H1 (cell line): Measurements from ENCODE around the gene MAP1LC3C. TPM values are rescaled to one million over a fixed set of nuclear protein-coding genes. Genes with fewer than 3 reads are reported as not detected.

Experiments used
- CTCF ChIA-PET: fragments of 300-600 bp; sonication (Branson Sonifier 250); formaldehyde crosslinking; loops from one replicate; lab custom pipeline; 2021; ENCODE audit not compliant: partially characterized antibody; lab: Charles Lee
- POLR2A ChIA-PET: fragments of 300-600 bp; sonication (Branson Sonifier 250); formaldehyde crosslinking; loops from one replicate; lab custom pipeline; 2021; ENCODE audit warnings: inconsistent platforms; ENCODE audit not compliant: partially characterized antibody; lab: Charles Lee
- DNase-seq, 2 experiments: peaks; one replicate each; pipeline versions ENCODE4 v3.0.0 to v3.0.0-alpha.2; 2010 to 2022; ENCODE audit warnings: low spot score in 2 of 2, low read depth in 1 of 2, mixed read lengths in 1 of 2
- FAIRE-seq: peaks from 2 replicates; lab custom pipeline; 2011; peaks lifted over from hg19 to GRCh38; lab: Jason Lieb, UNC
- H2AFZ ChIP-seq: 2 replicates; pipeline ENCODE4 v1.8.1; 2012; ENCODE audit warnings: low read length, inconsistent platforms
- H2AK5ac ChIP-seq: 2 replicates; pipeline ENCODE4 v1.6.1; 2013; ENCODE audit warnings: low read depth, low read length
- H2BK120ac ChIP-seq: replicated peaks from 2 replicates; pipeline ENCODE3; 2013; ENCODE audit warnings: low read depth, low read length, inconsistent platforms
- H2BK12ac ChIP-seq: 2 replicates; pipeline ENCODE4 v1.6.1; 2013; ENCODE audit warnings: low read depth, low read length
- H2BK15ac ChIP-seq: 2 replicates; pipeline ENCODE4 v1.6.1; 2013; ENCODE audit warnings: low read length
- H2BK20ac ChIP-seq: 2 replicates; pipeline ENCODE4 v1.6.1; 2013; ENCODE audit warnings: low read length
- H2BK5ac ChIP-seq: 2 replicates; pipeline ENCODE4 v1.6.1; 2013; ENCODE audit warnings: low read depth, low read length
- H3K14ac ChIP-seq: 2 replicates; pipeline ENCODE4 v1.6.1; 2013; ENCODE audit warnings: inconsistent platforms; ENCODE audit not compliant: insufficient read length
- H3K18ac ChIP-seq: 2 replicates; pipeline ENCODE4 v1.6.1; 2013; ENCODE audit warnings: low read length; ENCODE audit errors: extremely low read depth
- H3K23ac ChIP-seq: 2 replicates; pipeline ENCODE4 v1.6.1; 2013; ENCODE audit warnings: inconsistent platforms; ENCODE audit not compliant: insufficient read length
- H3K23me2 ChIP-seq: 2 replicates; pipeline ENCODE4 v1.6.1; 2013; ENCODE audit warnings: low read depth, low read length
- H3K27ac ChIP-seq: 2 replicates; pipeline ENCODE4 v1.6.1; 2011; ENCODE audit warnings: low read depth, low read length, inconsistent platforms
- H3K27me3 ChIP-seq, 4 experiments: replicated peaks in 1 of 4; 1 replicate in 1 of 4; 2 replicates in 3 of 4; pipeline versions ENCODE4 v1.6.1 to v1.8.1; 2011 to 2013; ENCODE audit warnings: low read length in 3 of 4, mild to moderate bottlenecking in 3 of 4, inconsistent platforms in 2 of 4, mixed read lengths in 2 of 4, moderate library complexity in 1 of 4; ENCODE audit not compliant: control insufficient read depth in 3 of 4, insufficient read depth in 3 of 4; ENCODE audit errors: extremely low read depth in 1 of 4
- H3K36me3 ChIP-seq, 4 experiments: 2 replicates each; pipeline versions ENCODE4 v1.6.1 to v1.8.1; 2011 to 2013; ENCODE audit warnings: mild to moderate bottlenecking in 4 of 4, low read length in 3 of 4, moderate library complexity in 2 of 4, control low read depth in 1 of 4, inconsistent platforms in 1 of 4; ENCODE audit not compliant: insufficient read depth in 4 of 4, control insufficient read depth in 2 of 4
- H3K4ac ChIP-seq: replicated peaks from 2 replicates; pipeline ENCODE3; 2013; ENCODE audit warnings: low read length, low read depth, mixed read lengths, inconsistent platforms; ENCODE audit not compliant: insufficient read length
- H3K4me1 ChIP-seq, 4 experiments: replicated peaks in 1 of 4; 1 replicate in 1 of 4; 2 replicates in 3 of 4; pipeline versions ENCODE4 v1.6.1 to v1.8.1; 2011 to 2013; ENCODE audit warnings: low read length in 3 of 4, inconsistent platforms in 2 of 4, mixed read lengths in 1 of 4; ENCODE audit not compliant: insufficient read depth in 4 of 4, control insufficient read depth in 3 of 4
- H3K4me2 ChIP-seq, 2 experiments: 2 replicates each; pipeline versions ENCODE4 v1.6.1 to v1.8.1; 2011 to 2013; ENCODE audit warnings: low read depth in 2 of 2, low read length in 2 of 2, control low read depth in 1 of 2, inconsistent platforms in 1 of 2, mild to moderate bottlenecking in 1 of 2; ENCODE audit not compliant: insufficient read depth in 1 of 2
- H3K4me3 ChIP-seq, 4 experiments: fragments of 200-600, 300-600 bp in 1 of 4; sonication (generic), shearing (Covaris generic), sonication (Bioruptor Twin) in 1 of 4; 2 replicates each; pipeline versions ENCODE4 v1.5.1 to v1.8.1; 2011 to 2016; ENCODE audit warnings: low read length in 4 of 4, low read depth in 3 of 4, control low read depth in 2 of 4, inconsistent platforms in 2 of 4, mild to moderate bottlenecking in 2 of 4, mixed read lengths in 1 of 4, moderate library complexity in 1 of 4; ENCODE audit not compliant: insufficient read depth in 2 of 4; ENCODE audit errors: extremely low read depth in 1 of 4
- H3K56ac ChIP-seq: replicated peaks from 2 replicates; pipeline ENCODE3; 2013; ENCODE audit warnings: low read depth, mild to moderate bottlenecking, mixed read lengths, low read length, inconsistent platforms; ENCODE audit not compliant: insufficient read length
- H3K79me1 ChIP-seq: 2 replicates; pipeline ENCODE4 v1.6.1; 2013; ENCODE audit warnings: low read depth, low read length, control low read depth
- H3K79me2 ChIP-seq, 2 experiments: 2 replicates each; pipeline versions ENCODE4 v1.6.1 to v1.8.1; 2012 to 2013; ENCODE audit warnings: low read length in 2 of 2, mild to moderate bottlenecking in 2 of 2, inconsistent platforms in 1 of 2; ENCODE audit not compliant: insufficient read depth in 2 of 2, control insufficient read depth in 1 of 2
- H3K9ac ChIP-seq, 4 experiments: replicated peaks in 1 of 4; 1 replicate in 1 of 4; 2 replicates in 3 of 4; pipeline versions ENCODE4 v1.6.1 to v1.8.1; 2011 to 2013; ENCODE audit warnings: low read depth in 3 of 4, low read length in 3 of 4, control low read depth in 2 of 4, mild to moderate bottlenecking in 2 of 4, moderate library complexity in 2 of 4, inconsistent platforms in 1 of 4; ENCODE audit errors: extremely low read depth in 1 of 4
- H3K9me3 ChIP-seq, 2 experiments: 2 replicates each; pipeline versions ENCODE4 v1.6.1 to v1.8.1; 2012 to 2013; ENCODE audit warnings: mild to moderate bottlenecking in 2 of 2, moderate library complexity in 2 of 2, control low read depth in 1 of 2, inconsistent platforms in 1 of 2, low read depth in 1 of 2, low read length in 1 of 2, mixed read lengths in 1 of 2; ENCODE audit not compliant: insufficient read depth in 2 of 2
- H4K20me1 ChIP-seq, 2 experiments: replicated peaks in 1 of 2; 2 replicates each; pipeline versions ENCODE3 to v1.8.1; 2011 to 2013; ENCODE audit warnings: inconsistent platforms in 2 of 2, low read length in 2 of 2, mild to moderate bottlenecking in 1 of 2; ENCODE audit not compliant: insufficient read depth in 2 of 2, control insufficient read depth in 1 of 2
- H4K5ac ChIP-seq: 2 replicates; pipeline ENCODE4 v1.6.1; 2013; ENCODE audit warnings: low read length, low read depth, mixed read lengths, inconsistent platforms; ENCODE audit not compliant: insufficient read length
- H4K8ac ChIP-seq: 2 replicates; pipeline ENCODE4 v1.8.0; 2013; ENCODE audit warnings: mild to moderate bottlenecking, moderate library complexity, low read length, inconsistent platforms; ENCODE audit not compliant: insufficient read depth; ENCODE audit errors: extremely low read depth
- H4K91ac ChIP-seq: replicated peaks from 2 replicates; pipeline ENCODE3; 2013; ENCODE audit warnings: low read length, mixed read lengths, inconsistent platforms; ENCODE audit not compliant: insufficient read length
- CHD2 ChIP-seq: IDR thresholded peaks from 2 replicates; pipeline ENCODE4 v1.6.1; 2012; ENCODE audit warnings: low read length, improper control_type of control experiment
- CTCF ChIP-seq, 3 experiments: IDR thresholded peaks; 1 replicate in 2 of 3; 2 replicates in 1 of 3; pipeline versions ENCODE4 v1.5.1 to v1.6.1; 2011; ENCODE audit warnings: low read length in 3 of 3, mild to moderate bottlenecking in 3 of 3, inconsistent platforms in 2 of 3, low read depth in 1 of 3, moderate library complexity in 1 of 3; ENCODE audit not compliant: insufficient read depth in 1 of 3; ENCODE audit errors: control extremely low read depth in 1 of 3
- JUND ChIP-seq: IDR thresholded peaks from 2 replicates; pipeline ENCODE4 v1.6.1; 2011; ENCODE audit warnings: mild to moderate bottlenecking, improper control_type of control experiment, low read length
- POLR2AphosphoS5 ChIP-seq: IDR thresholded peaks from 2 replicates; pipeline ENCODE4 v1.6.1; 2011; ENCODE audit warnings: low read depth, low read length
- POU5F1 ChIP-seq: IDR thresholded peaks from 2 replicates; pipeline ENCODE4 v1.6.1; 2011; ENCODE audit warnings: low read depth, mild to moderate bottlenecking, low read length, moderate library complexity
- SAP30 ChIP-seq: fragments of 300-600 bp; sonication (generic); IDR thresholded peaks from 2 replicates; pipeline ENCODE4 v1.7.1; 2012; ENCODE audit warnings: low read length, moderate library complexity, mild to moderate bottlenecking, inconsistent platforms; ENCODE audit not compliant: insufficient read depth, insufficient replicate concordance
- SP1 ChIP-seq: IDR thresholded peaks from 2 replicates; pipeline ENCODE4 v1.6.1; 2011; ENCODE audit warnings: low read depth, low read length
- TAF1 ChIP-seq: IDR thresholded peaks from 2 replicates; pipeline ENCODE4 v1.6.1; 2011; ENCODE audit warnings: mild to moderate bottlenecking, low read depth, low read length
- TAF7 ChIP-seq: optimal IDR thresholded peaks from 2 replicates; pipeline ENCODE3; 2011; ENCODE audit warnings: low read depth, mild to moderate bottlenecking, inconsistent platforms, low read length, moderate library complexity, borderline replicate concordance
- TCF12 ChIP-seq: IDR thresholded peaks from 2 replicates; pipeline ENCODE4 v1.6.1; 2011; ENCODE audit warnings: low read depth, mild to moderate bottlenecking, low read length
- ZNF274 ChIP-seq: IDR thresholded peaks from 2 replicates; pipeline ENCODE4 v1.7.0; 2012; ENCODE audit warnings: low read length, borderline replicate concordance; ENCODE audit errors: extremely low read depth
- WGBS, 2 experiments: shearing (Covaris generic) in 1 of 2; methylation state at CpG; one replicate each; pipeline versions ENCODE4 v1.1.6 to v1.1.7; 2013 to 2015; ENCODE audit warnings: low lambda C conversion rate in 2 of 2, mixed read lengths in 2 of 2, inconsistent platforms in 1 of 2, low coverage in 1 of 2, missing lambda C conversion rate in 1 of 2; ENCODE audit not compliant: insufficient replicate concordance in 2 of 2, insufficient coverage in 1 of 2, insufficient read length in 1 of 2; ENCODE audit errors: extremely low coverage in 1 of 2, missing lambda C conversion rate in 1 of 2; 5-methylcytosine and 5-hydroxymethylcytosine counted together
- polyA plus RNA-seq, 7 experiments: library from polyadenylated mRNA; depleted of rRNA in 3 of 7; stranded (reverse) in 5 of 7; unstranded in 2 of 7; fragments of >200 nt in 5 of 7; fragments of 200-250 nt in 2 of 7; gene quantifications; 1 replicate in 5 of 7; 2 replicates in 1 of 7; 4 replicates in 1 of 7; pipeline versions ENCODE4 v1.2.1 to v1.2.3, GENCODE V29; 2011 to 2013; ENCODE audit warnings: missing spikeins in 2 of 7, mixed read lengths in 2 of 7
- total RNA-seq: library from RNA; stranded (reverse); fragmentation: NEBNext Ultra II Directional; extraction: Animal tissue kit (Norgen Biotek cat#: 25700); gene quantifications from 2 replicates; pipeline ENCODE4 v1.2.1, GENCODE V29; 2021

Gene MAP1LC3C
- total and polyA plus RNA-seq, 2 of the 8 experiments (the other 6 are each of a cell fraction or from before 2014, with no cell fraction given) = 1.7 to 3.2 TPM

- Histone ChIP-seq H3K23me2 (no peaks in the 10 kb centered on the region), H3K4me2 (no peak overlapping the region), H3K79me2 (no peaks in the 10 kb centered on the region), H3K23ac (no peak overlapping the region), H4K8ac (no peak overlapping the region), H2BK20ac (no peak overlapping the region), H2BK120ac (no peak overlapping the region), H2AFZ (peak overlapping the region; percentile 0; the same call in 1 of the 2 replicates), H3K36me3 (no peaks in the 10 kb centered on the region), H2AK5ac (no peak overlapping the region), H3K27me3 (no peaks in the 10 kb centered on the region), H3K18ac (no peak overlapping the region), H3K14ac (no peak overlapping the region), H3K4ac (no peak overlapping the region), H4K5ac (no peak overlapping the region), H3K27ac (no peak overlapping the region), H3K9me3 (no peaks in the 10 kb centered on the region), H3K9ac (no peak overlapping the region), H3K4me3 (no peak overlapping the region), H2BK5ac (no peak overlapping the region), H3K4me1 (no peaks in the 10 kb centered on the region), H2BK12ac (no peak overlapping the region), H4K20me1 (no peaks in the 10 kb centered on the region), H3K79me1 (no peaks in the 10 kb centered on the region), H3K56ac (no peak overlapping the region), H2BK15ac (no peak overlapping the region), H4K91ac (no peak overlapping the region)
- FAIRE-seq (no peak), DNase-seq (peak in 1 of 2 experiments; percentile 23)
- CTCF ChIA-PET = interaction anchor here (1.0 to 1.2 kb wide), 2 partner anchors 9 to 438 kb away, joined by 3 to 5 read pairs; no protein-coding TSS in a partner anchor
- POLR2A ChIA-PET = no interaction called here
- 100% methylated on average over 1 of the region's 1 CpG; no CpG with 5 or more reads in 1 of the 2 experiments for WGBS, 2 experiments
- no peak for TF ChIP-seq JUND
- no peak for TF ChIP-seq TAF7
- no peak for TF ChIP-seq SP1
- TF ChIP-seq TAF1 = no peak
- no peak for TF ChIP-seq POU5F1
- no peak for TF ChIP-seq CHD2
- no peak for TF ChIP-seq SAP30
- no peak for TF ChIP-seq POLR2AphosphoS5
- TF ChIP-seq ZNF274 = no peak
- no peak for TF ChIP-seq TCF12
- TF ChIP-seq CTCF (IDR thresholded peaks at IDR 0.05; ENCODE audit: control extremely low read depth in 1 of 3, insufficient read depth in 1 of 3, low read depth in 1 of 3, low read length in 3 of 3) = no peak
Measured at GRCh38 chr1:242030071-242030470, 31.2 kb upstream of the MAP1LC3C start.
